ENCODE results near the gene HSD17B13. TPM values are rescaled to one million over a fixed set of nuclear protein-coding genes. Genes with fewer than 3 reads are reported as not detected.

Gene HSD17B13
- total and polyA plus RNA-seq, 2 of the 4 experiments (the other 2 are of a cell fraction) = not detected

- Histone ChIP-seq H3K23ac (ENCODE audit: low read depth, low read length) (no peak overlapping the region), H3K14ac (replicated peaks; ENCODE audit: low read depth, low read length) (no peak overlapping the region), H4K5ac (ENCODE audit: low read depth, low read length) (no peak overlapping the region), H3K9me1 (ENCODE audit: insufficient read depth, low read length) (no peaks in the 10 kb centered on the region), H2BK15ac (ENCODE audit: low read depth, low read length) (no peak overlapping the region), H2BK120ac (ENCODE audit: low read depth, low read length) (no peak overlapping the region), H3K27me3 (ENCODE audit: control insufficient read depth, insufficient read depth, low read length) (no peaks in the 10 kb centered on the region), H3K79me1 (ENCODE audit: low read depth in 1 of 2, low read length in 2 of 2) (no peaks in the 10 kb centered on the region), H3K18ac (ENCODE audit: low read depth, low read length) (no peak overlapping the region), H4K91ac (ENCODE audit: insufficient read depth, low read depth, low read length) (no peak overlapping the region), H3K9ac (ENCODE audit: low read depth, low read length) (no peak overlapping the region), H2BK5ac (ENCODE audit: low read depth, low read length, poor library complexity, severe bottlenecking) (no peak overlapping the region), H3K27ac (ENCODE audit: insufficient read depth, low read length) (no peak overlapping the region), H3K4me3 (ENCODE audit: insufficient read depth, low read depth, low read length) (no peak overlapping the region), H3K4ac (ENCODE audit: low read depth, low read length) (no peak overlapping the region), H4K8ac (ENCODE audit: low read depth in 2 of 2, low read length in 2 of 2) (no peak overlapping the region), H2BK20ac (ENCODE audit: low read depth, low read length) (no peak overlapping the region), H2AFZ (replicated peaks; ENCODE audit: low read length, poor library complexity) (no peak overlapping the region), H4K20me1 (ENCODE audit: insufficient read depth, low read length) (no peaks in the 10 kb centered on the region), H3K36me3 (ENCODE audit: control insufficient read depth, insufficient read depth, low read length) (no peaks in the 10 kb centered on the region), H3K9me3 (ENCODE audit: control insufficient read depth, insufficient read depth, low read length) (no peaks in the 10 kb centered on the region), H3K4me2 (ENCODE audit: low read depth, low read length) (no peak overlapping the region), H3K56ac (ENCODE audit: extremely low read depth, insufficient read depth, low read length) (no peak overlapping the region), H2AK5ac (ENCODE audit: low read depth, low read length) (no peak overlapping the region), H3K4me1 (ENCODE audit: control insufficient read depth, insufficient read depth, low read length) (no peaks in the 10 kb centered on the region), H2AK9ac (replicated peaks; ENCODE audit: low read depth, low read length, poor library complexity) (no peak overlapping the region)
- no peak for DNase-seq
- in situ Hi-C loops (cut with MboI; ENCODE audit: low sequenced_read_pairs) = no loop called here
- dilution Hi-C loops (cut with HindIII; ENCODE audit: low sequenced_read_pairs, unreplicated experiment) = no loop called here
- WGBS, 2 experiments (ENCODE audit: extremely low coverage in 2 of 2, insufficient read length in 1 of 2) = 100% methylated on average over 1 of the region's 3 CpGs; no CpG with 5 or more reads in 1 of the 2 experiments
- CTCF ChIA-PET = no interaction called here
- TF ChIP-seq RFX5 (IDR thresholded peaks at IDR 0.05; ENCODE audit: low read depth, low read length) (no peak), MXI1 (IDR thresholded peaks at IDR 0.05; ENCODE audit: borderline replicate concordance, low read depth, low read length) (no peak), CHD1 (IDR thresholded peaks at IDR 0.05; ENCODE audit: low read depth, low read length) (no peak), BHLHE40 (IDR thresholded peaks at IDR 0.05; ENCODE audit: low read depth, low read length) (no peak), RCOR1 (IDR thresholded peaks at IDR 0.05; ENCODE audit: insufficient replicate concordance, low read length) (no peak), CTCF (conservative IDR thresholded peaks at IDR 0.05; ENCODE audit: low read depth, low read length) (no peak), POLR2A (IDR thresholded peaks at IDR 0.05; ENCODE audit: low read depth, low read length) (no peak), SMC3 (IDR thresholded peaks at IDR 0.05; ENCODE audit: low read depth, low read length) (no peak), CEBPB (IDR thresholded peaks at IDR 0.05; ENCODE audit: low read depth, low read length) (no peak), MAFK (IDR thresholded peaks at IDR 0.05; ENCODE audit: low read depth, low read length) (no peak)
- TF ChIP-seq, protein P1, sequence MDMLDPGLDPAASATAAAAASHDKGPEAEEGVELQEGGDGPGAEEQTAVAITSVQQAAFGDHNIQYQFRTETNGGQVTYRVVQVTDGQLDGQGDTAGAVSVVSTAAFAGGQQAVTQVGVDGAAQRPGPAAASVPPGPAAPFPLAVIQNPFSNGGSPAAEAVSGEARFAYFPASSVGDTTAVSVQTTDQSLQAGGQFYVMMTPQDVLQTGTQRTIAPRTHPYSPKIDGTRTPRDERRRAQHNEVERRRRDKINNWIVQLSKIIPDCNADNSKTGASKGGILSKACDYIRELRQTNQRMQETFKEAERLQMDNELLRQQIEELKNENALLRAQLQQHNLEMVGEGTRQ (IDR thresholded peaks at IDR 0.05; ENCODE audit: low read depth, low read length) = no peak
- TF ChIP-seq, protein P2, sequence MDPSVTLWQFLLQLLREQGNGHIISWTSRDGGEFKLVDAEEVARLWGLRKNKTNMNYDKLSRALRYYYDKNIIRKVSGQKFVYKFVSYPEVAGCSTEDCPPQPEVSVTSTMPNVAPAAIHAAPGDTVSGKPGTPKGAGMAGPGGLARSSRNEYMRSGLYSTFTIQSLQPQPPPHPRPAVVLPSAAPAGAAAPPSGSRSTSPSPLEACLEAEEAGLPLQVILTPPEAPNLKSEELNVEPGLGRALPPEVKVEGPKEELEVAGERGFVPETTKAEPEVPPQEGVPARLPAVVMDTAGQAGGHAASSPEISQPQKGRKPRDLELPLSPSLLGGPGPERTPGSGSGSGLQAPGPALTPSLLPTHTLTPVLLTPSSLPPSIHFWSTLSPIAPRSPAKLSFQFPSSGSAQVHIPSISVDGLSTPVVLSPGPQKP (IDR thresholded peaks at IDR 0.05; ENCODE audit: borderline replicate concordance, low read depth, low read length) = no peak
- intact Hi-C loops (cut with micrococcal nuclease) = no loop called here
- no TSS peak for BruUV-seq (replicated peaks)
- no peak for ATAC-seq (ENCODE audit: low read depth)
- POLR2A ChIA-PET (ENCODE audit: unreplicated experiment) = no interaction called here
These were observed 5.7 kb downstream of the HSD17B13 start for GRCh38 chr4:87316961-87317360.

Data from IMR-90 (cell line).